RPMI8226 (cell line): ENCODE measurements around the gene HAGH.

Experiments used
- DNase-seq: peaks from one replicate; pipeline ENCODE4 v3.0.0-alpha.2; 2015

Gene HAGH

GRCh38 chr16:1785846-1786170 lies 40.8 kb downstream of the HAGH start:
- no peak for DNase-seq

GRCh38 chr16:1784977-1785845 lies 41.4 kb downstream of the HAGH start:
- no peak for DNase-seq

- peak; percentile 100 for DNase-seq
Observed at GRCh38 chr16:1782408-1783264, 44.0 kb downstream of the HAGH start, which contains the start of the genes NUBP2 and SPSB3. Gene NUBP2, plus strand, starts transcription at chr16:1782960. Its CDS starts 61 bp downstream, at chr16:1783021. Gene SPSB3, minus strand, starts transcription at chr16:1782571. Its CDS starts 1,088 bp downstream, at chr16:1781483.

- DNase-seq: peak; percentile 53
Observed at GRCh38 chr16:1781758-1782407, 44.7 kb downstream of the HAGH start.

- no peak for DNase-seq
Observed at GRCh38 chr16:1781254-1781653, 45.4 kb downstream of the HAGH start.

- DNase-seq: no peak
Observed at GRCh38 chr16:1780677-1781072, 46.0 kb downstream of the HAGH start.

- no peak for DNase-seq
Observed at GRCh38 chr16:1779741-1780676, 46.6 kb downstream of the HAGH start.

- DNase-seq: no peak
Observed at GRCh38 chr16:1779234-1779701, 47.4 kb downstream of the HAGH start.

- no peak for DNase-seq
Observed at GRCh38 chr16:1778200-1779179, 48.1 kb downstream of the HAGH start.

- no peak for DNase-seq
Observed at GRCh38 chr16:1777375-1778199, 49.0 kb downstream of the HAGH start.

GRCh38 chr16:1776991-1777374 lies 49.6 kb downstream of the HAGH start:
- no peak for DNase-seq

- no peak for DNase-seq
Observed at GRCh38 chr16:1776672-1776955, 50.0 kb downstream of the HAGH start.

- no peak for DNase-seq
Observed at GRCh38 chr16:1775846-1776671, 50.6 kb downstream of the HAGH start.

- no peak for DNase-seq
Observed at GRCh38 chr16:1775006-1775845, 51.4 kb downstream of the HAGH start.

GRCh38 chr16:1774448-1774780 lies 52.2 kb downstream of the HAGH start:
- no peak for DNase-seq

- DNase-seq: peak; percentile 48
Observed at GRCh38 chr16:1773703-1774447, 52.8 kb downstream of the HAGH start.

- DNase-seq: peak; percentile 96
Observed at GRCh38 chr16:1772908-1773702, 53.5 kb downstream of the HAGH start, which contains the start of gene MRPS34. Gene MRPS34, minus strand, starts transcription at chr16:1773134. Its CDS starts 15 bp downstream, at chr16:1773119.
